ENCODE data around the gene ASIC2. TPM values are rescaled to one million over a fixed set of nuclear protein-coding genes. Genes with fewer than 3 reads are reported as not detected.
"Not testable (repeated sequence)": the region's sequence is repeated elsewhere in the genome, so short reads cannot be mapped to it uniquely, and the experiment has no call there.

The ASIC2 gene
- total RNA-seq, 1 experiment from 2014 or later: 0.09 TPM

DNA sequence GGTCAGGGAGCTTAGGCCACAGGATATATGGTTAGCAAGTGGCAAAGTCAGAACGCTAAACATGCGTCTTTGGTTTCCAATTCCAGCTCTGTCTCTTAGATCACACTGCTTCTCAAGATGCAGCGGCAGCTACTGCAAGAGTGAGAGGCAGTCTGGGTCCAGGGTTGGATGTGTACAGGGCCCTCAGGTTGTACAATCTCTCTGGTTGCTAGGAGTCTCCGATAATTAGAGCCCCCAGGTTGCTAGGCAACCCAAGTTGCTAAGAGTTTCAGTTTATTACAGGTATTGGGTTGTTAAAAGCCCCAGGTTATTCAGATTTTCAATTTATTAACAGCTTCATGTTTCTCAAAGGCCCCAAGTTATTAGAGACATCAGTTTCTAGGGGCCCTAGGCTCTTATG, 317.0 kb downstream of the ASIC2 start:
- no peak for DNase-seq
- H3K79me2 ChIP-seq (ENCODE audit: low read depth): no peaks in the 10 kb centered on the region
- H3F3A ChIP-seq (ENCODE audit: insufficient read depth, low read depth): no peaks in the 10 kb centered on the region
- POLR2A ChIA-PET (ENCODE audit: unreplicated experiment): no interaction called here
- H3K4me2 ChIP-seq: no peak overlapping the region
- H3K9me2 ChIP-seq (ENCODE audit: insufficient read depth): no peaks in the 10 kb centered on the region
- intact Hi-C loops (cut with micrococcal nuclease; ENCODE audit: unreplicated experiment): no loop called here
- no peaks in the 10 kb centered on the region for H4K20me1 ChIP-seq (ENCODE audit: insufficient read depth)
- H2AFZ ChIP-seq: no peak overlapping the region
- BruUV-seq (replicated peaks): no TSS peak
- no peak overlapping the region for H3K4me3 ChIP-seq
- CTCF ChIA-PET: no interaction called here
- H3K9me3 ChIP-seq (ENCODE audit: insufficient read depth, low read depth): no peaks in the 10 kb centered on the region
- H3K27me3 ChIP-seq (ENCODE audit: insufficient read depth, low read depth): peaks cover 13% of the 10 kb centered on the region
- H3K4me1 ChIP-seq (replicated peaks; ENCODE audit: insufficient read depth): no peaks in the 10 kb centered on the region
- H3K27ac ChIP-seq: no peak overlapping the region
- TF ChIP-seq, protein P1, sequence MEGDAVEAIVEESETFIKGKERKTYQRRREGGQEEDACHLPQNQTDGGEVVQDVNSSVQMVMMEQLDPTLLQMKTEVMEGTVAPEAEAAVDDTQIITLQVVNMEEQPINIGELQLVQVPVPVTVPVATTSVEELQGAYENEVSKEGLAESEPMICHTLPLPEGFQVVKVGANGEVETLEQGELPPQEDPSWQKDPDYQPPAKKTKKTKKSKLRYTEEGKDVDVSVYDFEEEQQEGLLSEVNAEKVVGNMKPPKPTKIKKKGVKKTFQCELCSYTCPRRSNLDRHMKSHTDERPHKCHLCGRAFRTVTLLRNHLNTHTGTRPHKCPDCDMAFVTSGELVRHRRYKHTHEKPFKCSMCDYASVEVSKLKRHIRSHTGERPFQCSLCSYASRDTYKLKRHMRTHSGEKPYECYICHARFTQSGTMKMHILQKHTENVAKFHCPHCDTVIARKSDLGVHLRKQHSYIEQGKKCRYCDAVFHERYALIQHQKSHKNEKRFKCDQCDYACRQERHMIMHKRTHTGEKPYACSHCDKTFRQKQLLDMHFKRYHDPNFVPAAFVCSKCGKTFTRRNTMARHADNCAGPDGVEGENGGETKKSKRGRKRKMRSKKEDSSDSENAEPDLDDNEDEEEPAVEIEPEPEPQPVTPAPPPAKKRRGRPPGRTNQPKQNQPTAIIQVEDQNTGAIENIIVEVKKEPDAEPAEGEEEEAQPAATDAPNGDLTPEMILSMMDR (conservative IDR thresholded peaks at IDR 0.05): no peak
- H3K36me3 ChIP-seq (ENCODE audit: low read depth): no peaks in the 10 kb centered on the region

DNA sequence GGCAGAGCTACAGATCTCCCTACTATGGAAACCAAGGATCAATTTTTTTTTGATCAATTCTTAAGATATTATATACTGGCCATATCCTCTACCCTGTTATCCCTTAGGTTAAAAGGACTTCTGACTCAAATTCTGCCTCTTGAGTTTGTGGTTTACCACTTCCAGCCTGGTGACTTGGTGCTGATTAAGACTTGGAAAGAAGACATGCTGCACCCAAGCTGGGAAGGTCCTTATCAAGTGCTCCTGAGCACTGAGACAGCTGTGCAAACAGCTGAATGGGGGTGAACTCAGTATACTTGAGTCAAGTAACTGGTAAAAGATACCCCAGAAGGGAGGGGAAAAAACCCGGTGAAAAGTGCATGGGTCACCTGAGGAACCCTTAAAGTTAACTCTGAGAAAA, 321.9 kb downstream of the ASIC2 start:
- Histone ChIP-seq H4K20me1 (ENCODE audit: insufficient read depth) (no peaks in the 10 kb centered on the region), H3K27ac (no peak overlapping the region), H3K4me3 (no peak overlapping the region), H3K36me3 (ENCODE audit: low read depth) (no peaks in the 10 kb centered on the region), H3K9me3 (ENCODE audit: insufficient read depth, low read depth) (no peaks in the 10 kb centered on the region), H3K4me2 (no peak overlapping the region), H3K4me1 (replicated peaks; ENCODE audit: insufficient read depth) (no peaks in the 10 kb centered on the region), H3K9me2 (ENCODE audit: insufficient read depth) (no peaks in the 10 kb centered on the region), H3F3A (ENCODE audit: insufficient read depth, low read depth) (no peaks in the 10 kb centered on the region), H2AFZ (no peak overlapping the region), H3K79me2 (ENCODE audit: low read depth) (no peaks in the 10 kb centered on the region), H3K27me3 (ENCODE audit: insufficient read depth, low read depth) (peaks cover 3% of the 10 kb centered on the region)
- no TSS peak for BruUV-seq (replicated peaks)
- no peak for TF ChIP-seq EZH2 (IDR thresholded peaks at IDR 0.05; ENCODE audit: low read depth)
- TF ChIP-seq, protein P1 (conservative IDR thresholded peaks at IDR 0.05): no peak
- ChIA-PET POLR2A (ENCODE audit: unreplicated experiment) (no interaction called here), CTCF (no interaction called here)
- DNase-seq: no peak
- intact Hi-C loops (cut with micrococcal nuclease; ENCODE audit: unreplicated experiment): no loop called here

DNA sequence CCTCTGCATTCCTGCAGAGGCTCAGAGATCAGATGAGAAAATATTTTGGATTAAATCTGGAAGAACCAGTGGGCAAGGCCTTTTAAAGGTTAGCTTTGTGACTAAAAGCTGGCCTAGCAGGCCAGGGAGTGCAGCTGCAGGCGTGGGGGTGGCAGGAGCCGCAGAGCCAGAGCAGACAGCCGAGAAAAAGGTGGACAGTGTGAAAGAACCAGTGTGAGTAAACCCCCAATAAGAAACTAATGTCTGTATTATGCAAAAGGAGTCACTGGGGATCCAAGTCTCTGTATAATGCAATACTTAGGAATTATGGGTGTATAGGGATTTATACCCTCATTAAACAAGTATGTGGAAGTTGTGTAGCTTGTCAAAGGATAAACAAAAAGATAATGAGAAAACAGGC, 322.8 kb downstream of the ASIC2 start:
- no peak for TF ChIP-seq EZH2 (IDR thresholded peaks at IDR 0.05; ENCODE audit: low read depth)
- TF ChIP-seq, protein P1 (conservative IDR thresholded peaks at IDR 0.05): no peak
- Histone ChIP-seq H3K9me2 (ENCODE audit: insufficient read depth) (no peaks in the 10 kb centered on the region), H3K4me3 (no peak overlapping the region), H3K27me3 (ENCODE audit: insufficient read depth, low read depth) (peaks cover 3% of the 10 kb centered on the region), H3K4me2 (no peak overlapping the region), H4K20me1 (ENCODE audit: insufficient read depth) (no peaks in the 10 kb centered on the region), H3K36me3 (ENCODE audit: low read depth) (no peaks in the 10 kb centered on the region), H3K9me3 (ENCODE audit: insufficient read depth, low read depth) (no peaks in the 10 kb centered on the region), H3K79me2 (ENCODE audit: low read depth) (no peaks in the 10 kb centered on the region), H2AFZ (no peak overlapping the region), H3K4me1 (replicated peaks; ENCODE audit: insufficient read depth) (no peaks in the 10 kb centered on the region), H3F3A (ENCODE audit: insufficient read depth, low read depth) (no peaks in the 10 kb centered on the region), H3K27ac (no peak overlapping the region)
- POLR2A ChIA-PET (ENCODE audit: unreplicated experiment): no interaction called here
- BruUV-seq (replicated peaks): no TSS peak
- CTCF ChIA-PET: no interaction called here
- DNase-seq: no peak
- intact Hi-C loops (cut with micrococcal nuclease; ENCODE audit: unreplicated experiment): no loop called here

DNA sequence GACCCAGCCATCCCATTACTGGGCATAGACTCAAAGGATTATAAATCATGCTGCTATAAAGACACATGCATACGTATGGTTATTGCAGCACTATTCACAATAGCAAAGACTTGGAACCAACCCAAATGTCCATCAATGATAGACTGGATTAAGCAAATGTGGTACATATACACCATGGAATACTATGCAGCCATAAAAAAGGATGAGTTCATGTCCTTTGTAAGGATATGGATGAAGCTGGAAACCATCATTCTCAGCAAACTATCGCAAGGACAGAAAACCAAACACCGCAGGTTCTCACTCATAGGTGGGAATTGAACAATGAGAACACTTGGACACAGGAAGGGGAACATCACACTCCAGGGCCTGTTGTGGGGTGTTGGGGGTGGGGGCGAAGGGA, 323.9 kb downstream of the ASIC2 start:
- H3K27ac ChIP-seq; H3K4me2 ChIP-seq; H3K4me1 ChIP-seq (replicated peaks; ENCODE audit: insufficient read depth); H2AFZ ChIP-seq; intact Hi-C loops (cut with micrococcal nuclease; ENCODE audit: unreplicated experiment); H3K9me2 ChIP-seq (ENCODE audit: insufficient read depth); H4K20me1 ChIP-seq (ENCODE audit: insufficient read depth); H3K9me3 ChIP-seq (ENCODE audit: insufficient read depth, low read depth); H3K36me3 ChIP-seq (ENCODE audit: low read depth); H3K4me3 ChIP-seq; H3K27me3 ChIP-seq (ENCODE audit: insufficient read depth, low read depth); POLR2A ChIA-PET (ENCODE audit: unreplicated experiment); H3F3A ChIP-seq (ENCODE audit: insufficient read depth, low read depth); H3K79me2 ChIP-seq (ENCODE audit: low read depth); CTCF ChIA-PET; BruUV-seq (replicated peaks); DNase-seq: not testable (repeated sequence)
